ENCODE results near the gene MATK.

MATK gene

GRCh38 chr19:3746371-3747056, 39.7 kb downstream of the MATK start:
- DNase-seq (ENCODE audit: low spot score): no peak

- DNase-seq (ENCODE audit: low spot score): no peak
Measured at GRCh38 chr19:3745363-3746045, 40.7 kb downstream of the MATK start.

- no peak for DNase-seq (ENCODE audit: low spot score)
Measured at GRCh38 chr19:3743486-3743885, 42.7 kb downstream of the MATK start.

GRCh38 chr19:3740431-3740830, 45.8 kb downstream of the MATK start:
- DNase-seq (ENCODE audit: low spot score): no peak

GRCh38 chr19:3738477-3739220, 47.5 kb downstream of the MATK start:
- no peak for DNase-seq (ENCODE audit: low spot score)

GRCh38 chr19:3737487-3738205, 48.5 kb downstream of the MATK start:
- no peak for DNase-seq (ENCODE audit: low spot score)

- DNase-seq (ENCODE audit: low spot score): no peak
Measured at GRCh38 chr19:3736106-3736724, 50.0 kb downstream of the MATK start.

- no peak for DNase-seq (ENCODE audit: low spot score)
Measured at GRCh38 chr19:3734310-3734600, 51.9 kb downstream of the MATK start.

- no peak for DNase-seq (ENCODE audit: low spot score)
Measured at GRCh38 chr19:3733549-3734309, 52.5 kb downstream of the MATK start.

GRCh38 chr19:3732108-3732507, 54.1 kb downstream of the MATK start:
- no peak for DNase-seq (ENCODE audit: low spot score)

- no peak for DNase-seq (ENCODE audit: low spot score)
Measured at GRCh38 chr19:3730457-3730958, 55.7 kb downstream of the MATK start.
